DND-41 (cell line): ENCODE results near the gene ATP12A.

Experiments
- EZH2 ChIP-seq: IDR thresholded peaks from 3 replicates; pipeline ENCODE4 v1.6.1; 2012; ENCODE audit warnings: borderline replicate concordance, low read depth, mild to moderate bottlenecking, moderate library complexity, low read length, inconsistent platforms; ENCODE audit not compliant: severe bottlenecking
- TF ChIP-seq, protein P1 (sequence below): IDR thresholded peaks from 2 replicates; pipeline ENCODE4 v1.5.1; 2012; ENCODE audit warnings: borderline replicate concordance, low read length, moderate library complexity, mild to moderate bottlenecking; ENCODE audit not compliant: poor library complexity, severe bottlenecking; ENCODE audit errors: extremely low read depth

DNA sequence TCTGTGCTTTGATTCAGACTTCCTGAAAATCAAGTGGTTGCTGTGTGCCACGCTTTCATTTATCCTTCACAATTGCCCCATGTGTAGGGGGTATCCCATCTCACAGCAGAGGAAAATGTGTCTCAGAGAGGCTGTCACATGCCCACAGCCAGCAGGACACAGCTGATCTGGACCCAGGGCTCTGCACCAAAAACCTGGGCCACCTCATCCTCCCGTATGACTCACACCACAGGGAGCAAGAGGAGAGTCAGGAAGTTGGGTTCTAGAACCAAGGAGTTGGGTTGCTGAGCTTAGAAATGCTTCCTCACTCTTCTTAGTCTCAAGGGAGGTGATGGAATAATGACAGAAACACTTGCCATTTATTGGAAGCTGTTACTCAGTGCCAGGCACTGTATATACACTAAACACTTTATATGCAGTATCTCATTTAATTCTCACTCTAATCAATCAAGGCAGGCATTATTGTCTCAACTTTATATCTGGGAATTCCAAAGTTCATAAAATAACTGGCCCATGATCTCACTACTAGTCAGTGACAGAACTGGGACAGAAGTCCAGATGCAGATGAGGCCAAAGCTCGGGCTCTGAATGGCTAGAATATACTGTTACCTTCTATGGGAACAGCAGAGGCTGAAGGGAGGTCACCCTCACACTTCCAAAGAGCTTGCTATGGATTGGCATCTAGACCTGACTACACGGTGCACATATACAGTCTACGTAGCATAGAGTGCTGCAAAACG is 47.7 kb upstream of the ATP12A start:
- TF ChIP-seq EZH2, result no peak
- TF ChIP-seq, protein P1, sequence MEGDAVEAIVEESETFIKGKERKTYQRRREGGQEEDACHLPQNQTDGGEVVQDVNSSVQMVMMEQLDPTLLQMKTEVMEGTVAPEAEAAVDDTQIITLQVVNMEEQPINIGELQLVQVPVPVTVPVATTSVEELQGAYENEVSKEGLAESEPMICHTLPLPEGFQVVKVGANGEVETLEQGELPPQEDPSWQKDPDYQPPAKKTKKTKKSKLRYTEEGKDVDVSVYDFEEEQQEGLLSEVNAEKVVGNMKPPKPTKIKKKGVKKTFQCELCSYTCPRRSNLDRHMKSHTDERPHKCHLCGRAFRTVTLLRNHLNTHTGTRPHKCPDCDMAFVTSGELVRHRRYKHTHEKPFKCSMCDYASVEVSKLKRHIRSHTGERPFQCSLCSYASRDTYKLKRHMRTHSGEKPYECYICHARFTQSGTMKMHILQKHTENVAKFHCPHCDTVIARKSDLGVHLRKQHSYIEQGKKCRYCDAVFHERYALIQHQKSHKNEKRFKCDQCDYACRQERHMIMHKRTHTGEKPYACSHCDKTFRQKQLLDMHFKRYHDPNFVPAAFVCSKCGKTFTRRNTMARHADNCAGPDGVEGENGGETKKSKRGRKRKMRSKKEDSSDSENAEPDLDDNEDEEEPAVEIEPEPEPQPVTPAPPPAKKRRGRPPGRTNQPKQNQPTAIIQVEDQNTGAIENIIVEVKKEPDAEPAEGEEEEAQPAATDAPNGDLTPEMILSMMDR, result no peak
